HG02970 (cell line): ENCODE data around the gene TXK.

Source experiments
- ATAC-seq: cut with Tn5 transposase; IDR thresholded peaks from one replicate; pipeline ENCODE4 v1.9.1; 2021; ENCODE audit warnings: mild to moderate bottlenecking, moderate library complexity, moderate number of reproducible peaks; ENCODE audit not compliant: unreplicated experiment, low FRiP score

Gene TXK

DNA sequence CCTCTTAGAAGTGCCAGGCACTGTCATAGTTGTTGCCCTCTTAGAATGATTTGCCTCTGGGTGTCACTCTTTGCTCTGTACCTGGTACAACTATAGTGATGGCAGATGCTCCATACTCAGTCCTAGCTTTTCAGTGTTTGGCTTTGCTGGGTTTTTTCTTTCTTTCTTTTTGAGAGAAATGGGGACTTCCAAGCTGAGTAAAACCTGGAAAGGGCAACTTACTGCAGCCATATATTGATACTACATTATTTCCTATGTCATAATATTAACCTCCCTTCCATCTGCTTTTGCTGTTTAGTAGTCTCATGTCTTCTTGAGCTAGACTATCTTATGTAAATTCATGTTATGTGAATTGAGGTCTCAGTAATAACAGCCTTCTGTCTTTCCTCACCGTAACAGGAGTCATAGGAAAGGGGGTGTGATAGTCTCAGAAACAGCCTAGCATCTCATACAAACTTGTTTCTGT is 68.4 kb downstream of the TXK start:
- ATAC-seq: no peak

DNA sequence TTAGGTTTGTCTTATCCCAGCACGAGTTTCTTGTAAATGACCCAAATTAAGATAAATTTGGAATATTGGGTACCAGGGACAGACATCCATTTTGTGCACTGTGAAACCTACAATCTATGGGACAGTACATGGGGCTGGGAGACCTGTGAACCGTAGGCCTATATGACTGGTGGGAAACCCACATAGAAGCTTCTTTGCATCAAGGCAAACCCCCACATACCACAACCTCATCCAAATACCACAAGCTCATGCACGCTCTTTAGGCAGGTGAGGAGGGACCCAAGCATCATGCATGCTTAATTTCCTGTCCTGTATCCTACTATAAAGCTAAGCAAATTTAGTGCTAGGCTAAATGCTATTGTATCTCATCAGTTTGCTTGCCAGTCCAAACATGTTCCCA is 69.7 kb downstream of the TXK start:
- no peak for ATAC-seq

DNA sequence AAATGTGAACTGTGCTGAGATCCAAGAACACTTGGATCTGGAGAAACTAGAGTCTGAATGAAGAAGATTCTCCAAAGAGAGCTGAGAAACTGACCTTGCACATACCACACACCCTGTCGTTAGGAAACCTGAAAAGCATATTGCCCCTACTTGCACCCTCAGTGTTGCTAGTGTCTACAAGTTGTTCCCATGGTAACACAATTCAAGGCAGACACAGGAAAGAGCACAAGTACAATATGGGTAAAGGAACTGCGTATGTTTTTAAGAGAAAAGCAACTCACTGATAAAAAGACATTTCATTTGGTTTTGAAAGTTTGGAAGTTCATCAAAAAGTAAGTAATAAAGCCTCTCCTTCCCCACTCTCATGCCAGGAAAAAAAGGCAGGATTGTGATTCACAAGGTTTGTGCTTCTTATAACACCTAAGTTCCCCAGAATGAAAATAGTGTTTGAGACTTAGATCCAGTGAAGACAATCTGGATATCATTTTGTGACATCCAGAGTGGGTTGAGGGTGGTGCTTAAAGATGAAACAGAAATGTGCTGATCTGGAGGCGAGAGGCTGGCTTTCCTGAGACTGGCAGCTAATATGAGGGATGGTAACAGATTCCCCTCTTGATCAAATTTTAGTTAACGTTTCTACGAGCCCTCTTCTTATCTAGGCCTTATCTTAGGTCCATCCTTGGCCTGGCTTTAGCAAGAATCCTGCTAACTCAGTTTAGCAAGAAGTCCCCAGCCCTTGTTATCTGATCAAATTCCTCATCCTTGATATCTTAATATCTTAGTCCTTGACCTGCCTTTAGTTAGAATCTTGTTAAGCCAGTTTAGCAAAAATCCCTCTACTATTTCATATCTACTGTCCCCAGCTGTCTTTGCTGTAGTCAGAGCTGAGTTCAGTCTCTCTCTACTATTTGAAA is 75.2 kb downstream of the TXK start:
- ATAC-seq: no peak

DNA sequence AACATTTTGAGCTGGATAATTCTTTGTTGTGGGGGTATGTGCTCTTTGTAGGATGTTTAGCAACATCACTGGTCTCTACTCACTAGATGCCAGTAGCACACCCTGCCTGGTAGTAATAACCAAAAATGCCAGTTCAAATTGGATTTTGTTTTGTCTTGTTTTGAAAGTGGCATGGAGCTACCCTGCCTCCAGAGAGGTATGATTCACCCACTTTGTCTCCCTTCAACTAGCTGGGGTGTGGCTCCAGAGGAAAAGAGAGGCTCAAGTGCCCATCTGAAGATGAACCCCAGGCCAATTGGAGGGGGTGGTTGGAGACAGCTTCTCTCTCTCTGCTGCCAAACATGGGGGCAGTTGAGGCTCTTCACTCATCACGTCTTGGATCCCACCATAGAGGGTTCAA is 83.0 kb downstream of the TXK start:
- no peak for ATAC-seq

DNA sequence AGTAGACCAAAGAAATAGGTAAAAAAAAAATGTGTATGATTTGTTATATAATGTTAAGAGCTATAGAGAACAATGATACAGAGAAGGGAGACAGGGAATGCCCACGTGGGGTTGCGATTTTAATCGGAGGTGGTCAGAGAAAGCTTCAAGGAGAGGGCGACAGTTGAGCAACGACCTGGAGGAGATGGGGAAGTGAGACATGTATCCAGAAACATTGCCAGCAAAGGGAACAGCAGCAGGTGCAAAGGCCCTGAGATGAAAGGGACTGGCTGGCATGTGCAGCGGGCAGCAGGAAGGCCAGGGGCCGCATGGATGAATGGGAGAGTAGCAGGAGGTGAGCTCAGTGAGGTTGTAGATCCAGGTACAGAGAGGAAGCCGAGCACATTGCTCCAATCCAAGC is 84.6 kb downstream of the TXK start:
- no peak for ATAC-seq

DNA sequence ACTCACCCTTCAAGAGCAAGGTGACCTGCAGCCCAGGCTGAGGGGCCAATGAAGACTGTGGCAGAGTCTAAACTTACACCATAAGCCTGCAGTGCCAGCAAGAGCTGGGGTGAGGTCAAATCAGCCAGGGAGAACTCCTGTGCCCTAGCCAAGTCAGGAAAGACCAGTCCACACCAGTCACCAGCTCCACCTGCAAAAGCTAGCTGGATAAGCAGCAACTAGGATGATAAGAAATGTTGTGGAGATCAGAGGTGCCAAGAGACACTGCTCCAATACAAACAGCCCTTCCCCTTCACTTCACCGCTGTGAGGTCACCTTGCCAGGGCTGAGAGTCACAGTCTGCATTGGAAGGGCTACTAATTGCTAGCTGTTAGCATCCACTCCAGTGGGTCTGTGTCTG is 86.2 kb downstream of the TXK start:
- ATAC-seq: peak; percentile 13

DNA sequence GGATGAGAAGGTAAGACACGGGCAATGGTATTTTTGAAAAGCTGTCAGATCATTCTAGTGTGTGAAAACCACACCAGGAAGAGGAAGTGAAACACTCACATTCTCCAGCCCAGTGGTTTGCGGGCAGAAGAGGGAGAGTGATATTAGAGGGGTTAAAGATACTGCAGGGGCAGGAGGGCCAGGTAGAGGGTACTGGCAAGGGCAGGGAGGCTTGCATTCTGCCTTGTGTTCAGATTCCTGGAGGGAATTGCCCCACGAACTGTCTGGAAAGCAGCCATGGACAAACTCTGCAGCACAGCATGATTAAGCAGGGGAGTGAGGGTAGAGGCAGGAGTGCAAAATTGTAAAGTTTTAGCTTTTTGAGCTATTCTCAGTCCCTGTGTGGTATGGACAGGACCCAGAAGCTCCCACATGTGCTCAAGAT is 86.6 kb downstream of the TXK start:
- peak; percentile 99 for ATAC-seq

DNA sequence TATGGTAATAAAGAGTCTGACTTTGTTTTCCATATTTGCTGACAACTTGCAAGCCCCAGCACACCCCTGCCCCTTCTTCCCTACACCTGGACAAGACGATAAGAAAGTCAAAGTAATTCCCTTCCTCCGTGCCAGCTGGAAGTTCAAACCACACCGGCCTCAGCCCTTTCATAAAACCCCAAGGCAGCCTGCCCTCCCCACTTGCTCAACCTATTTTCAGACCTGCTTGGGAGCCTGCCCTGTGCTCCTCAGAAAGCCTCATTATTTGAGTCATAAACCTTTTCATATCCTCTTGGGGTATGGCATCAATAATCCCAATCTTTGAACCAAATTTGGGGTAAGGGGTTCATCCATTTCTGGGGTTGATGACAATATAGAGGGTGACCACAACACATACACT is 88.0 kb downstream of the TXK start:
- no peak for ATAC-seq

DNA sequence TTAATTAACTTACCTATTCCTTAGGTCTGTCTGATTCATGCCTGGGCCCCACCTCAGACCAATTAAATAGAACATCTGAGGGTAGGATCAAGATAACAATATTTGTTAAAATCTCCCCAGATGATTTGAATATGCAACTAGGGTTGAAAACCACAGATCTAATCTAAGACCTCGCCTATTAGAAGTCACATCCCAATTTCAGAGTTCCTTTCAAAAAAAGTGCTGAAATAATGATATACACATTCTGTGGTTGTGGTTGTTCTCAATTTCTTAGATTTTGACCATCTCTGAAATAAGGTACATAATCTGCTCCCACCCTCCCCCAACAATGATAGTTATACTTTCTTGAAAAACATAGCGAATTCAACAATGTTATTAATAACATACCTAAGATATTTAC is 89.8 kb downstream of the TXK start:
- no peak for ATAC-seq

DNA sequence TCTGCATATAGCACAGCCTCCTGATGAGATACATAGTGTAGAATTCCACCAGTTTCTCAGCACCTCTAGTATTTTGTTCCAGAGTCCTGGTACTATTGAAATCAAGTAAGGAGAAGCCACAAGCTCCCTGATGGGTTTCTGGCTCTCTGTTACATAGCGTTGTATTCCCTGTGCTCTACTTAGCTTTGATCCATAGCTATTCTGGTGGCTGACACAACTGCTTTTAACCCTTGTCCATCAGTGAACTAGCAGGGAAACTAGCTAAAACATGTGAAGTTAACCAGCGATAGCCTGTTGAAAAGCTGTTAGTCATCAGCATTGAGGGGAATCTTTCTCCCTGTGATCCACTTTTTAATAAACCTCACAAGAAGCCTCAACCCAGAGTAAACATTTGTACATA is 90.5 kb downstream of the TXK start:
- no peak for ATAC-seq

DNA sequence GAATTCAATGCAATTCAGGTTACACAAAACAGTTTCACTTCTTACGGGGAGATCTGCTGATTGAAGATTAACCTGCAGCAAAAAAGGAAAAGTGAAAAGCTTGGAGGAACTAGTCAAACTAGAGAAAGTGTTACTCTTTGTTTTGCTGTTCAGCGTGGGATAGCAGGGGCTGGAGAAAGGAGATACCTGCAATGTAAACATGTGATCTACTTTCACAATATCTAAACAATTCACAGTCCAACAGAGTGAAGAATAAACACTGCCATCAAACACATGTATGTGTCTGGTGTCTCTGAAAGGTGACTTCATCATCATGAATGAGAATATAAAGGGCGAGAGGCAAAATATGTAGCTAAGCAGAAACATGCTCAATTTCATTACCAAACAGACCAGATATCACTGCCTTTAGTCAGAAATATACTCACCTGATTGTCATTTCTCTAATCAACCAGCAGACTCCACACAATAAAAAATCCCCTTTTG is 91.0 kb downstream of the TXK start:
- no peak for ATAC-seq

DNA sequence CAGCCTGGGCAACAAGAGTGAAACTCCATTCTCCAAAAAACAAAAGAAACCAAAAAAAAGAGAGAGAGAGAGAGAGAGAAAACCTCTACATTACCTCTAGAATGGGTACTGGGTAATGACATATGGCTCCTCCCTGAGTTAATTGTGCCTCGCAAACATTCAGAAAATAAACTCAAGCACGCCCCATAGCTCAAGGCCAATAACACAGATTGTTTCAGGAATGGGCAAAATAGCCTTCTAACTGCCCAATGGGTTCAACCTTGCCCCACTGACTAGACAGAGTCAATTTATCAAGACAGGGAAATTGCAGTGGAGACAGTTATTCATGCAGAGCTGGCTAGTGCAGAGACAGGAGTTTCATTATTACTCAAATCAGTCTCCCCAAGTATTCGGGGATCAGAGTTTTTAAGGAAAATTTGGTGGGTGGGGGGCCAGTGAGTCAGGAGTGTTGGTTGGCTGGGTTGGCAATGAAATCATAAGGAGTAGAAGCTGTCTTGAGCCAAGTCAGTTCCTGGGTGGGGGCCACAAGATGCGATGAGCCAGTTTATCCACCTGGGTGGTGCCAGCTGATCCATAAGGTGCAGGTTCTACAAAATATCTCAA is 92.4 kb downstream of the TXK start:
- no peak for ATAC-seq

DNA sequence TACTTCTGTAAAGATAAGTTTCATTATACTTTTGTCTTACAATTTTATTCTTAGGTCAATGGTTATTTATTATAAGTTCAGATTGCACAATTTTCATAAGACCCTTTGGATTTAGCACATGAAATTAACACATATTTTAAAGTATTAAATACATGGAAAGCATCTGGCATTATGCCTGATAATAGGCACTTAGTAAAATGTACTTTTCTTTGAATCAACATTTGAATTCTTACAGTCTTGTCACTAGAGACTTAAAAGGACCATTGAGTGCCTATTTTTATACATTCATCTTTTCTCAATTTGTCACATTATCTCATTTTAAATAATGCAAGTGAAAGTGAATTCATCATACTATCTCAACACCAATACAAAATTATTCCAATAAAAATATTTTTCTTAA is 94.5 kb downstream of the TXK start:
- no peak for ATAC-seq

DNA sequence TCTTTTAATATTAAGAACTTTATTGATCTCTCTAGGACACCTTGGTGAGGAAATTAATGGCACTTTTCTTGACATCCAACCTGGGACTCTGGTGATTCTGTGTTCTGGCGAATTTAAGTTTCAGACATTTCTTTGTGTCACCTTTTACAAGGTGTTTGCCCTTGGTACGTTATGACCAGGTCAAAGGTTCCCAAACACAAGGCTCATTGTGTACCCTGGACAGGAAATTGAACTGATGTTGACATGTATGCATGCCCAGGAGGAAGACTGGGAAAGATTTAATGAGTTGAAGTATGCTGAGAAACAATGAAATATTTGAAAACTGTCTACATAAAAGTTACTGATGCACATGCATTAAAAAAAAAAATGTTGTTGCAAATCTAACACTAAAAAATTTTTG is 95.4 kb downstream of the TXK start:
- ATAC-seq: no peak

DNA sequence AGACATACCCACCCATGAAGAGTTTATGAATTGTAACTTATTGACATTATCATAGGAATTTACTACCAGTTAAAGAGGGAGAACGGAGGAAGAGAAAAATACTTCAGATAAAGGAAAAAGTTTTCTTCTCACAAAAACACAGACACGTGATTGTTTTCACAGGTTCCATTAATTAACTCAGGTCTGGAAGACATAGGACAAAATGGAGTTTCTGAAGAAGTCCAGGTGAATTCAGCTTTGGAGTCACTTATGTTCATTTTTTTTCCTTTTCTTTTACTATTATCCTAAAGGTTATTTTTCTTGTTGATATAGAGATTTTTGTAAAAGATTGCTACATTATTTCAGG is 97.0 kb downstream of the TXK start:
- no peak for ATAC-seq

DNA sequence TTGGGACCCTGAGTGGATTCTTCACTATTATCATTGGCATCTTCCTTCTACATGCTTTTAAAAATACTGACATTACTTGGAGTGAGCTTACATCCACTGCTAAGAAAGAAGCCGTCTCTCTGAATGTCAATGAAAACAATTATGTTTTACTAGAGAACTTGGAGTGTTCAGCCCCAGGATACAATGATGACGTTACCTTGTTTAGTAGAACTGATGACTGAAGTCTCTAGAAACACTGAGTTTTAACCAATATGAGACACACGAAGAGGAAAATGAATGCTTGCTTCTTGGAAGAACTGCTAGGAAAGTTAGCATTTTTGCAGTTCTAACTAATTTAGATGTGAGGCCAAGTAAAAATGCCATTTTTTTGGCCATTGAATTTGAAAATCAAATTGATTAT is 98.1 kb downstream of the TXK start:
- no peak for ATAC-seq

DNA sequence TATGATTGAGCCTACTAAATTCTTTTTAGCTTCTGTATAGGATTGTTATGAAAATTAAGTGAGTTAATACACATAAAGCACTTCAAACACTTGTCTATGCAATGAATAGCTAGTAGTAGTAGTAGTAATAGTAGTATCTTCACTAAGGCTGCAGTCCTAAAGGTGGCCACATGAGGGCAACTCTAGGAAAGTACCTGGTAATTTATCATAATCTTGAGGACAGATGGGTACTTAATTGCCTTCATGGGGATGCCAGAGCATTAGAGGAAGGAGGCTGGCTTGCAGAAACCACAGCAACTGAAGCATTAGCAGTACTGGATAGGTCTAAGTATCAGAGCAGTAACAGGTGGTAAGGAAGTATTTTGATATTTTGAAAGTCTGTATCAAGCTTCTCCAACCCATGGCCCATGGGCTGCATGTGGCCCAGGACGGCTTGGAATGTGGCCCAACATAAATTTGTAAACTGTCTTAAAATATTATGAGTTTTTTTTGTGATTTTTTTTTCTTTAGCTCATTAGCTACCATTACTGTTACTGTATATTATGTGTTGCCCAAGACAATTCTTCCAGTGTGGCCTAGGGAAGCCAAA is 100.1 kb downstream of the TXK start:
- ATAC-seq: no peak

DNA sequence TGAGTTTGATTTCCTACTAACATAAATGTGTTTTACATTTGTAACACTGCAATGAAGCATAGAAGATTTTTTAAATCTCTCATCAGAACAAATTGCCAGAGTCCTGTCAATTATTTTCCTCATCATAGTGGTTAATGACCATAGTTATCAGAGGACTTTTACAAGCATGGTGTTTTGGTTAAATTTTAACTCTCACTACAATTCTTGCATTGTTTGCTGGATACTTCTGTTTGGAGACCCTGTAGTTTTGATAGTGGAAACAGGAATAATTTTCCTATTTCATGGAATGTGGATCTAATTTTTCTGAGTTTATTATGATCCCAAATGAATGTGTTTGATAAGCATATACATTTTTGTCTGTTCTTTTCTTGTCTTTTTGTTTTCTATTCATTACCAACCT is 100.6 kb downstream of the TXK start:
- ATAC-seq: no peak

DNA sequence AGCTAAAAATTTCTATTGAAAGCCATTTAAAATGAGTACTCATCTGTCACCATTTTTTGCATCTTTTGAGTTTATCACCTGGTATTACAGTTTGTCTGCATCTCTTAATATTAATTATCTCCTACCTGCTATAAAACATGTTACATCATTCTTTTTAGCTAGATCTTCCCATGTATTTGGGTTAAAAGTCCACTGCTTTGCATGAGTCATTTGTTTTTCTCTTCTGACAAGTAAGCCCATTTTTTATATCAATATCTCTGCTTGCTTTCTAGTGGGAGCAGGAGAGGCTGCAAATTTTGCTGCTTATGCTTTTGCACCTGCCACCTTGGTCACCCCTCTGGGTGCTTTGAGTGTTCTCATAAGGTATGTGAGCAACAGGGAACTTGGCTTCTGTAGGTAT is 101.3 kb downstream of the TXK start:
- no peak for ATAC-seq

DNA sequence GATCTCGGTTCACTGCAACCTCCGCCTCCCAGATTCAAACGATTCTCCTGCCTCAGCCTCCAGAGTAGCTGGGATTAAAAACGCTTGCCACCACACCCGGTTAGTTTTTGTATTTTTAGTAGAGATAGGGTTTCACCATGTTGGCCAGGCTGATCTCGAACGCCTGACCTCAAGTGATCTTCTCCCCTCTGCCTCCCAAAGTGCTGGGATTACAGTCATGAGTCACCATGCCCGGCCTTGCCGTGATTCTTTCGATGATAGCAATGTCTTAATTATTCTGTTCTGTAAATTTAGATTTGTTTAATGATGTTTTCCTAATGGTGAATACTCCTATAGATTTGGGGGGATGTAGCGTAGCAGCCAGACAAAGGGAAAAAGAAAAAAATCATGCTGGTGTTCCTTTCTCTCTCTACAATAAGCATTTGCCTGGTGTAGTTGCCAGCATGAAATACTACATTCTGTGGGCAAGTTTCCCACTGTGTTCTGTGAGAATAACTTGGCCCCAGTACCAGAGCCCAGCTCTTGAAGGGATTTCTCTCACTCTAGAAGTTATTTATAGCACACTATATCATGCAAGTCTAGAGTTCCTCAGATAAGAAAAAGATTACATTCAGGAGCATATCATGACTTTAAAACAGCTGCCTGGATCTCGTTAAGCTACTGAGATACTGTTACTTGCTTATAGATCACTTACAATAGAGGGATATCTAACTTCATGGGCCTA is 102.1 kb downstream of the TXK start:
- ATAC-seq: no peak

DNA sequence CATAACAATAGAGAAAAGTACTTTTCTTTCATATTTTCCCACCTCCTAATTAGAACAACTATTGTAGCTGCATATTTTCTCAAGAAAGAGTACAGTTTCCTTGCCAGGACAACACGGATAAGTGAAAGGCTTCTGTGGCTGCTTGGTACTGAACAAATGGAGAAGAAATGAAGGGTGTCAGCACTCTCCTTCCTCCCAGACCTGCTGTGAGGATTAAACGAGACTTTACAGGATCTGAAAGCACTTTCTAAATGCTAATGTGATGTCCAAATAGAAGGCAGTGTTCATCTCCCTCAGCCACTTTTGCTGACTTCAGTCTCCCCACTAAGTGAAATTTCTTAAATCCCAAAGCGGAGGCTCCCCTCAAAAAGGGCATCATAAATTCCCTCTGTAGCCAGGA is 103.6 kb downstream of the TXK start:
- no peak for ATAC-seq
